K562 (cell line): ENCODE data around the gene GRID2IP. TPM values are rescaled to one million over a fixed set of nuclear protein-coding genes. Genes with fewer than 3 reads are reported as not detected.

ENCODE experiments used
- ATAC-seq: fragments of 200-7000 bp; cut with Tn5 transposase; 3 replicates; pipeline ENCODE4 v1.9.1; 2020; ENCODE audit warnings: moderate library complexity
- BruUV-seq: library from RNA; stranded (reverse); fragments of 400-500 nt; replicated peaks from 2 replicates; lab custom pipeline; 2021; lab: Mats Ljungman, UMichigan
- CTCF ChIA-PET: fragments of 300-600 bp; formaldehyde crosslinking; extraction: SDS; loops from one replicate; lab custom pipeline; 2021; ENCODE audit warnings: low intra/inter-chr PET ratio; lab: Yijun Ruan, JAX
- POLR2A ChIA-PET: fragments of 300-600, 350-650 bp; sonication (Branson Sonifier 250); formaldehyde crosslinking; extraction: SDS; loops from one replicate; lab custom pipeline; 2021; ENCODE audit warnings: antibody characterized with exemption, inconsistent platforms; lab: Yijun Ruan, JAX
- DNase-seq, 4 experiments: peaks; one replicate each; pipeline versions ENCODE4 v3.0.0 to v3.0.0-alpha.2; 2011 to 2018; ENCODE audit warnings: low spot score in 3 of 4, mixed read lengths in 3 of 4; ENCODE audit errors: extremely low read depth in 1 of 4
- FAIRE-seq: peaks from 2 replicates; lab custom pipeline; 2011; peaks lifted over from hg19 to GRCh38; lab: Jason Lieb, UNC
- H2AFZ ChIP-seq: 2 replicates; pipeline ENCODE4 v1.6.0; 2011; ENCODE audit warnings: low read depth, low read length, control low read depth, inconsistent platforms
- H3K27ac ChIP-seq: fragments of 200-600 bp; 3 replicates; pipeline ENCODE4 v1.8.0; 2011; ENCODE audit warnings: low read depth, mild to moderate bottlenecking, control low read depth, inconsistent platforms, low read length, moderate library complexity, mixed read lengths; ENCODE audit errors: extremely low read depth
- H3K27me3 ChIP-seq, 2 experiments: fragments of 300-600 bp in 1 of 2; 2 replicates in 1 of 2; 3 replicates in 1 of 2; pipeline versions ENCODE4 v1.6.0 to v1.8.0; 2011; ENCODE audit warnings: inconsistent platforms in 2 of 2, low read length in 2 of 2, mild to moderate bottlenecking in 1 of 2, mixed read lengths in 1 of 2, moderate library complexity in 1 of 2; ENCODE audit not compliant: control insufficient read depth in 2 of 2, insufficient read depth in 2 of 2
- H3K36me3 ChIP-seq: fragments of 300-600 bp; 3 replicates; pipeline ENCODE4 v1.8.0; 2011; ENCODE audit warnings: mild to moderate bottlenecking, low read length, inconsistent platforms; ENCODE audit not compliant: control insufficient read depth, insufficient read depth
- H3K4me1 ChIP-seq, 2 experiments: fragments of 200-600 bp in 1 of 2; replicated peaks in 1 of 2; 2 replicates in 1 of 2; 3 replicates in 1 of 2; pipeline versions ENCODE4 v1.5.1 to v1.8.0; 2011; ENCODE audit warnings: inconsistent platforms in 2 of 2, low read length in 2 of 2, mild to moderate bottlenecking in 1 of 2, mixed read lengths in 1 of 2, moderate library complexity in 1 of 2; ENCODE audit not compliant: control insufficient read depth in 2 of 2, insufficient read depth in 2 of 2
- H3K4me2 ChIP-seq: 2 replicates; pipeline ENCODE4 v1.6.1; 2011; ENCODE audit warnings: low read length, control low read depth, inconsistent platforms, mixed read lengths; ENCODE audit not compliant: insufficient read depth
- H3K4me3 ChIP-seq: fragments of 200-600 bp; sonication (generic), shearing (Covaris generic); 2 replicates; pipeline ENCODE4 v1.5.1; 2016; ENCODE audit warnings: control low read depth, inconsistent platforms
- H3K79me2 ChIP-seq: fragments of 200-600 bp; 3 replicates; pipeline ENCODE4 v1.8.0; 2011; ENCODE audit warnings: low read length, inconsistent platforms; ENCODE audit not compliant: control insufficient read depth, insufficient read depth
- H3K9ac ChIP-seq, 2 experiments: 2 replicates each; pipeline versions ENCODE4 v1.6.0 to v1.6.1; 2011; ENCODE audit warnings: low read depth in 2 of 2, low read length in 2 of 2, control low read depth in 1 of 2, inconsistent platforms in 1 of 2, mild to moderate bottlenecking in 1 of 2, mixed read lengths in 1 of 2; ENCODE audit not compliant: insufficient read depth in 1 of 2
- H3K9me1 ChIP-seq: one replicate; pipeline ENCODE4 v1.6.0; 2011; ENCODE audit warnings: inconsistent platforms, mild to moderate bottlenecking, low read length, moderate library complexity; ENCODE audit not compliant: control insufficient read depth, insufficient read depth
- H3K9me3 ChIP-seq: replicated peaks from 2 replicates; pipeline ENCODE4 v1.5.1; 2011; ENCODE audit warnings: low read depth, low read length, inconsistent platforms; ENCODE audit not compliant: control insufficient read depth, insufficient read depth
- H4K20me1 ChIP-seq: replicated peaks from 2 replicates; pipeline ENCODE4 v1.6.1; 2011; ENCODE audit warnings: low read length, inconsistent platforms, mixed read lengths; ENCODE audit not compliant: control insufficient read depth, insufficient read depth
- CBX3 ChIP-seq, 2 experiments: IDR thresholded peaks; 1 replicate in 1 of 2; 2 replicates in 1 of 2; pipeline ENCODE4 v1.6.1; 2012; ENCODE audit warnings: inconsistent platforms in 2 of 2, low read length in 2 of 2, borderline replicate concordance in 1 of 2, control low read depth in 1 of 2
- CREBBP ChIP-seq: IDR thresholded peaks from one replicate; pipeline ENCODE4 v1.6.1; 2012; ENCODE audit warnings: low read depth, mild to moderate bottlenecking, control low read depth, inconsistent platforms, low read length
- L3MBTL2 ChIP-seq: fragments of 450-650 bp; IDR thresholded peaks from 2 replicates; pipeline ENCODE4 v1.6.1; 2016; ENCODE audit warnings: mild to moderate bottlenecking, moderate library complexity
- PYGO2 ChIP-seq: fragments of 450-650 bp; IDR thresholded peaks from 2 replicates; pipeline ENCODE4 v1.6.1; 2016; ENCODE audit warnings: mild to moderate bottlenecking, missing genetic modification characterization, moderate library complexity, missing compliant biosample characterization
- THRAP3 ChIP-seq: fragments of 450-650 bp; IDR thresholded peaks from 2 replicates; pipeline ENCODE4 v1.6.1; 2016; ENCODE audit warnings: mild to moderate bottlenecking, inconsistent platforms, borderline replicate concordance
- ZC3H11A ChIP-seq: IDR thresholded peaks from 2 replicates; pipeline ENCODE4 v1.6.1; 2012; ENCODE audit warnings: low read depth, low read length, improper control_type of control experiment
- ZNF274 ChIP-seq: IDR thresholded peaks from 2 replicates; pipeline ENCODE4 v1.6.1; 2011; ENCODE audit warnings: low read depth, mild to moderate bottlenecking, low read length, moderate library complexity, borderline replicate concordance
- WGBS: fragments of 100-300 bp; shearing (Covaris generic); methylation state at CpG from one replicate; pipeline ENCODE4 v1.1.6; 2016; ENCODE audit warnings: low coverage, mixed read lengths; ENCODE audit not compliant: insufficient coverage; ENCODE audit errors: missing lambda C conversion rate; 5-methylcytosine and 5-hydroxymethylcytosine counted together
- in situ Hi-C: fragments of 300-500 bp; cut with MboI; formaldehyde crosslinking; loops from 4 replicates; pipeline ENCODE4 v1.15.0; 2018; ENCODE audit warnings: inconsistent platforms, mixed read lengths
- intact Hi-C: fragments of 100-400 bp; cut with micrococcal nuclease; formaldehyde crosslinking; loops from 2 replicates; pipeline ENCODE4 v1.14.2; 2022
- polyA plus RNA-seq, 8 experiments: library from polyadenylated mRNA; depleted of rRNA in 4 of 8; stranded (reverse) in 5 of 8; unstranded in 3 of 8; fragments of >200 nt; fragmentation: Nextera tagmentation in 2 of 8; fragmentation: Illumina TruSeq in 1 of 8; extraction: Ambion mirVana in 2 of 8; extraction: Trizol in 1 of 8; gene quantifications; 2 replicates each; pipeline versions ENCODE4 v1.2.1 to v1.2.3, GENCODE V29; 2011 to 2014; ENCODE audit warnings: inconsistent platforms in 1 of 8, missing spikeins in 1 of 8
- total RNA-seq, 7 experiments: library from RNA; depleted of rRNA in 6 of 7; stranded (reverse); fragments of >200 nt in 6 of 7; fragmentation: Illumina TruSeq in 2 of 7; extraction: Trizol in 2 of 7; gene quantifications; 2 replicates each; pipeline versions ENCODE4 v1.2.1 to v1.2.3, GENCODE V29; 2011 to 2021; ENCODE audit warnings: low replicate concordance in 1 of 7
- TF ChIP-seq, protein P1 (sequence below): fragments of 450-650 bp; formaldehyde crosslinking; IDR thresholded peaks from 2 replicates; pipeline ENCODE4 v1.4.0; 2020; ENCODE audit warnings: mild to moderate bottlenecking
- TF ChIP-seq, protein P2 (sequence below): fragments of 450-650 bp; formaldehyde crosslinking; IDR thresholded peaks from 2 replicates; pipeline ENCODE4 v1.4.0; 2020; ENCODE audit warnings: mild to moderate bottlenecking, moderate library complexity
- TF ChIP-seq, protein P3 (sequence below), 2 experiments: fragments of 450-650 bp; IDR thresholded peaks; 2 replicates each; pipeline ENCODE4 v1.6.1; 2016; ENCODE audit warnings: mild to moderate bottlenecking in 2 of 2, borderline replicate concordance in 1 of 2, low read depth in 1 of 2, moderate library complexity in 1 of 2

The GRID2IP gene
- total and polyA plus RNA-seq, 9 of the 15 experiments (the other 6 are each of a cell fraction or from before 2014, with no cell fraction given) = not detected

DNA sequence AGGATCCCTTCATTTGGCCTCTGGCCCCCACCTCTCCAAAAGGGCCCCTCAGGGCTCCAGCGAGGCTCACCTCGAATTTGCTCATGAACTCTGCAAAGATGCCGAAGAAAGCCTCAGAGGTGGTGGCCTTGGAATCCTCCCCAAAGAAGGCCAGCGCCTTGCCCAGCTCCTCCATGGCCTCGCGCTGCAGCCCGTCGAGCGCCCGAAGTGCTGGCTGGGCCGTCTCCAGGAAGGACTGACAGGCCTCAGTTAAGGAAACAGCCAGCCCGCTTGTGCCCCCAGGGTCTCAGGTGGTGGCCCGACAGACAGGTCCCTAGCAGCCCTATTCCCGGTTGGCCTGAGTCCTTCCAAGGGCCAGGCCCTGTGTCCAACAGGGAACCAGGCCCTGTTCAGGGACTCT, 53.3 kb downstream of the GRID2IP start (continued):
- TF ChIP-seq, protein P1, sequence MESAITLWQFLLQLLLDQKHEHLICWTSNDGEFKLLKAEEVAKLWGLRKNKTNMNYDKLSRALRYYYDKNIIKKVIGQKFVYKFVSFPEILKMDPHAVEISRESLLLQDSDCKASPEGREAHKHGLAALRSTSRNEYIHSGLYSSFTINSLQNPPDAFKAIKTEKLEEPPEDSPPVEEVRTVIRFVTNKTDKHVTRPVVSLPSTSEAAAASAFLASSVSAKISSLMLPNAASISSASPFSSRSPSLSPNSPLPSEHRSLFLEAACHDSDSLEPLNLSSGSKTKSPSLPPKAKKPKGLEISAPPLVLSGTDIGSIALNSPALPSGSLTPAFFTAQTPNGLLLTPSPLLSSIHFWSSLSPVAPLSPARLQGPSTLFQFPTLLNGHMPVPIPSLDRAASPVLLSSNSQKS (CRISPR knock-in tag) = no peak
- TF ChIP-seq, protein P2, sequence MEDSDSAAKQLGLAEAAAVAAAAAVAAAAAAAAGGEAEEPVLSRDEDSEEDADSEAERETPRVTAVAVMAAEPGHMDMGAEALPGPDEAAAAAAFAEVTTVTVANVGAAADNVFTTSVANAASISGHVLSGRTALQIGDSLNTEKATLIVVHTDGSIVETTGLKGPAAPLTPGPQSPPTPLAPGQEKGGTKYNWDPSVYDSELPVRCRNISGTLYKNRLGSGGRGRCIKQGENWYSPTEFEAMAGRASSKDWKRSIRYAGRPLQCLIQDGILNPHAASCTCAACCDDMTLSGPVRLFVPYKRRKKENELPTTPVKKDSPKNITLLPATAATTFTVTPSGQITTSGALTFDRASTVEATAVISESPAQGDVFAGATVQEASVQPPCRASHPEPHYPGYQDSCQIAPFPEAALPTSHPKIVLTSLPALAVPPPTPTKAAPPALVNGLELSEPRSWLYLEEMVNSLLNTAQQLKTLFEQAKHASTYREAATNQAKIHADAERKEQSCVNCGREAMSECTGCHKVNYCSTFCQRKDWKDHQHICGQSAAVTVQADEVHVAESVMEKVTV = no peak

DNA sequence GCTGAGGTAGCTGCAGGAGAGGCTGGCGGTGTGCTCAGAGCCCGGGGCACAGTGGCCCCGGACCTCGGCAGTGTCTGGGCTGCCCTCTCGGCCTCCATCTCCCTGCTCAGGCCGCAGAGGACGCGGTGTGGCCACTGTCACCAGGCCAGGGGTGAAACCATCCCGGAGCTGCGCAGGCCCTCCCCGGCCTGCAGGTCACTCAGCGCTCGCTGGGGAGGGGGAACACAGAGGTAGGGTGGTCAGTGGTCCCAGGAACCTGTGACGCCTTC, 53.7 kb downstream of the GRID2IP start:
- ChIA-PET CTCF (no interaction called here), POLR2A (interaction anchor here (0.5 kb wide), 1 partner anchor 12 kb away, joined by 4 read pairs; no protein-coding TSS in a partner anchor)
- Histone ChIP-seq H3K9ac (no peak overlapping the region; a peak in 1 of 4 replicates), H3K36me3 (no peaks in the 10 kb centered on the region), H3K4me3 (no peak overlapping the region), H3K27me3 (peaks cover 2 to 4% of the 10 kb centered on the region in 2 experiments; a peak in 2 of 5 replicates), H3K9me3 (no peaks in the 10 kb centered on the region), H2AFZ (no peak overlapping the region), H4K20me1 (0 out of 2 replicates have a peak, but pooled peaks cover 4% of the 10 kb centered on the region), H3K4me2 (no peak overlapping the region), H3K79me2 (no peaks in the 10 kb centered on the region), H3K27ac (no peak overlapping the region), H3K9me1 (no peaks in the 10 kb centered on the region), H3K4me1 (peaks cover 0 to 17% of the 10 kb centered on the region in 2 experiments; a peak in 3 of 5 replicates)
- ATAC-seq (no peak), DNase-seq (no peak), FAIRE-seq (no peak)
- 70% methylated on average over 13 of the region's 14 CpGs for WGBS
- intact Hi-C loops (no loop called here), in situ Hi-C loops (no loop called here)
- no TSS peak for BruUV-seq
- TF ChIP-seq ZC3H11A (no peak), ZNF274 (no peak), CBX3 (IDR thresholded peaks at IDR 0.05; ENCODE audit: borderline replicate concordance in 1 of 2, low read length in 2 of 2) (no peak), PYGO2 (tag) (no peak), L3MBTL2 (no peak), THRAP3 (no peak), CREBBP (no peak)
- TF ChIP-seq, protein P3, sequence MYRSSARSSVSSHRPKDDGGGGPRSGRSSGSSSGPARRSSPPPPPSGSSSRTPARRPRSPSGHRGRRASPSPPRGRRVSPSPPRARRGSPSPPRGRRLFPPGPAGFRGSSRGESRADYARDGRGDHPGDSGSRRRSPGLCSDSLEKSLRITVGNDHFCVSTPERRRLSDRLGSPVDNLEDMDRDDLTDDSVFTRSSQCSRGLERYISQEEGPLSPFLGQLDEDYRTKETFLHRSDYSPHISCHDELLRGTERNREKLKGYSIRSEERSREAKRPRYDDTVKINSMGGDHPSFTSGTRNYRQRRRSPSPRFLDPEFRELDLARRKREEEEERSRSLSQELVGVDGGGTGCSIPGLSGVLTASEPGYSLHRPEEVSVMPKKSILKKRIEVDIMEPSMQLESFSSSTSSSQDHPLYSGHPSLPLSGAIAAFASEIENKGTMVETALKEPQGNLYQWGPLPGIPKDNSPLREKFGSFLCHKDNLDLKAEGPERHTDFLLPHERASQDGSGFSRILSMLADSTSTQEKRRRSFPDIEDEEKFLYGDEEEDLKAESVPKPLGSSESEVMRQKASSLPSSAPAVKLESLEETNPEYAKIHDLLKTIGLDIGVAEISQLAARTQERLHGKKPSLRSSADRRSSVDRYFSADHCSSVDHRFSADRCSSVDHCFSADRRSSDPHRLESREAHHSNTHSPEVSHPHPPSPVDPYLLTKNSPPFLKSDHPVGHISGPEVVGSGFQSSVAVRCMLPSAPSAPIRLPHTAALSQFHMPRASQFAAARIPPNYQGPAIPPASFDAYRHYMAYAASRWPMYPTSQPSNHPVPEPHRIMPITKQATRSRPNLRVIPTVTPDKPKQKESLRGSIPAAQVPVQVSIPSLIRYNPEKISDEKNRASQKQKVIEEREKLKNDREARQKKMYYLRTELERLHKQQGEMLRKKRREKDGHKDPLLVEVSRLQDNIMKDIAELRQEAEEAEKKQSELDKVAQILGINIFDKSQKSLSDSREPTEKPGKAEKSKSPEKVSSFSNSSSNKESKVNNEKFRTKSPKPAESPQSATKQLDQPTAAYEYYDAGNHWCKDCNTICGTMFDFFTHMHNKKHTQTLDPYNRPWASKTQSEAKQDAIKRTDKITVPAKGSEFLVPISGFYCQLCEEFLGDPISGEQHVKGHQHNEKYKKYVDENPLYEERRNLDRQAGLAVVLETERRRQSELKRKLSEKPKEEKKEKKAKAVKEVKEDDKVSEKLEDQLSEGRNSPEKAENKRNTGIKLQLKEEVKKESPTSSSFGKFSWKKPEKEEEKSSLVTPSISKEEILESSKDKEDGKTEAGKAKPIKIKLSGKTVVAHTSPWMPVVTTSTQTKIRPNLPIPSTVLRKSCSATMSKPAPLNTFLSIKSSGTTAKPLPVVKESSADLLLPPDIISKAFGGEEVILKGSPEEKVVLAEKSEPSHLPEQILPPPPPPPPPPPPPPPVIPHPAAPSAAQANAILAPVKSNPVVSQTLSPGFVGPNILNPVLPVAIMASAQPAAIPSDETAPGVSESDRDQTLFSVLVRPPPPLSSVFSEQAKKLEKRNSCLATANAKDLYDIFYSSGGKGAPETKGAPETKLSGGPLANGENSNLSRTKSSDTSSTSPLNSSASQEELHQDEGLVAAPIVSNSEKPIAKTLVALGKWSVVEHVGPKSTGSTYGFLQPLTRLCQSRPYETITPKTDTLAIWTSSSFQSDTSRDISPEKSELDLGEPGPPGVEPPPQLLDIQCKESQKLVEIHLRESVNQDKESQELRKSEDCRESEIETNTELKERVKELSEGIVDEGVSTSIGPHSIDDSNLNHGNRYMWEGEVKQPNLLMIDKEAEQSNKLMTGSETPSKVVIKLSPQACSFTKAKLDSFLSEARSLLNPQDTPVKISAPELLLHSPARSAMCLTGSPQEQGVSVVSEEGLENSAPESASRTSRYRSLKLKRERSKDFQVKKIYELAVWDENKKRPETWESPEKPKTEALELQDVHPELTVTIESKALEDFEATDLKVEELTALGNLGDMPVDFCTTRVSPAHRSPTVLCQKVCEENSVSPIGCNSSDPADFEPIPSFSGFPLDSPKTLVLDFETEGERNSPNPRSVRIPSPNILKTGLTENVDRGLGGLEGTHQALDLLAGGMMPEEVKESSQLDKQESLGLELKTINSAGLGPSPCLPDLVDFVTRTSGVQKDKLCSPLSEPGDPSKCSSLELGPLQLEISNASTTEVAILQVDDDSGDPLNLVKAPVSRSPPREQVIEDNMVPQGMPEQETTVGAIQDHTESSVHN (IDR thresholded peaks at IDR 0.05; ENCODE audit: borderline replicate concordance in 1 of 2, low read depth in 1 of 2) = no peak
